PFSK-1 (cell line): ENCODE results near the gene MYOG.

Source experiments
- POLR2AphosphoS5 ChIP-seq: IDR thresholded peaks from 2 replicates; pipeline ENCODE4 v1.6.1; 2012; ENCODE audit warnings: low read depth, mild to moderate bottlenecking, control low read depth, low read length, moderate library complexity
- REST ChIP-seq, 2 experiments: IDR thresholded peaks; 2 replicates each; pipeline versions ENCODE4 v1.6.1 to v1.8.0; 2011 to 2012; ENCODE audit warnings: low read depth in 2 of 2, low read length in 2 of 2, control low read depth in 1 of 2, inconsistent platforms in 1 of 2, mild to moderate bottlenecking in 1 of 2, moderate library complexity in 1 of 2; ENCODE audit not compliant: insufficient read depth in 1 of 2

DNA sequence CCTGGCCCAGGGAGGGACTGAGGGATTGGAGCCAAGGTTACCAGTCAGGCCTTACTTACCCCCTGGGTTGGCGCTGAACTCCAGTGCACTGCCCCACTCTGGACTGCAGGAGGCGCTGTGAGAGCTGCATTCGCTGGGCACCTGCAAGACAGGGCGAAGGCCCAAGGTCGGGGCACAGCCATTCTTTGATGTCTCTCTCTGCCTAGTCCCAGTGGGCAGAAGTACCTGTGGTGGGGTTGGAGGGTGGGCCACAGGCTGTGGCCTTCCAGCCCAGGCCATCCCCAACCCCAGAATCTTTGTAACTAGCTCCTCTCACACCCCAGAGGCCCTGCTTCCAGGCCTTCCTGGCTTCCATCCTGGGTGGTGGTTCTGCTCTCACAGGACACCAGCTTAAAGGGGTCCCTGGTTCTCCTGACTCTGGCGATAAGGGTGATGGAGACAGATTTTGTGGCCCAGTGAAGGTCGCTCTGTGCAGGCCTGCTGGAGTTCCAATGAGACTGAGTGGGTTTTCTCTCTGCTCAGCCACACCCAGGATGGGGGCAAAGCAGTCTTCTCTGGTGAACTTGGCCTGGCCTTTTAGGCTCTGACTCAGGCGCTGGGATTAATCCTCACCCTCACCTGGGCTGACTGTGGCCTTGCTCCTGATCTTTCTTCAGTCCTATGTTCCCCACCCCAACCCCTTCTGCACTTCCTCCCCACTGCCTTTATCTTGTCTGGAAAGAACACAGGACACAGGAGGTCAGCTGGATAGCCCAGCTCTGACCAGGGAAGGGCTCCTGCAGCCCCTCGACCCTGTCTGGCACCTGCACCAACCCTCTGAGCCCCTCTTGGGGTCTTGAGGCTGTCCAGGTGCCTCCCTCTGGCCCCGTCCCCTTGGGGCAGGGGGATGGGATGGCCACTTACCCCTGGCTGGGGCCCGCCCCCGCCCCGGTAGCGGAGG lies 954 bp downstream of the MYOG start:
- TF ChIP-seq POLR2AphosphoS5 (no peak), REST (IDR thresholded peaks at IDR 0.05; ENCODE audit: insufficient read depth in 1 of 2, low read depth in 2 of 2, low read length in 2 of 2) (no peak)
